Stimulated activated CD8-positive, alpha-beta memory T cell treated with anti-CD3 and anti-CD28 coated beads, Interleukin-4, amount 100 ng/mL, for 1 hour (primary cell): Measurements from ENCODE around the gene CACNA2D3.

Source experiments
- DNase-seq, 2 donors: peaks; one replicate each; pipeline ENCODE4 v3.0.0-alpha.2; 2020; ENCODE audit warnings: low read depth in 2 of 2, low spot score in 1 of 2

Gene CACNA2D3

GRCh38 chr3:54326951-54327350, 204.6 kb downstream of the CACNA2D3 start:
- DNase-seq: no peak

- DNase-seq: no peak
Observed at GRCh38 chr3:54331341-54331740, 209.0 kb downstream of the CACNA2D3 start.

GRCh38 chr3:54337846-54338245, 215.5 kb downstream of the CACNA2D3 start:
- DNase-seq: no peak

- DNase-seq: no peak
Observed at GRCh38 chr3:54339608-54340007, 217.3 kb downstream of the CACNA2D3 start.

DNA sequence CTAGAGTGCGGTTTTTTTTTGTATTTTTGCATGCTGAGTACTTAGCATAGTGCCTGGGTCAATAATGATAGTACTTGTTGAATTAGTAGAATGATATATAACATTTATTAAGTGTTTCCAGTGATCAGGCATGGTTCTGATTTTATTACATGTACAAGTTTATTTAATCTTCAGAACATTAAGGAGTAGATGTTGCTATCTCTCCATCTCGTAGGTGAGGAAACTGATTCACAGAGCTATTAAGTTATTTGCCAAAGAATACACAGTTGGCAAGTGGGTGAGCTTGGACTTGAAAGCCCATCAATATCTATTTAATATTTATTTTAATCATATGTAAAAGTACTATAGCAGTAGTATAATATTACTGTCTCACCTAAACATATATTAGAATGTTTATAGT, 219.5 kb downstream of the CACNA2D3 start:
- DNase-seq: no peak

DNA sequence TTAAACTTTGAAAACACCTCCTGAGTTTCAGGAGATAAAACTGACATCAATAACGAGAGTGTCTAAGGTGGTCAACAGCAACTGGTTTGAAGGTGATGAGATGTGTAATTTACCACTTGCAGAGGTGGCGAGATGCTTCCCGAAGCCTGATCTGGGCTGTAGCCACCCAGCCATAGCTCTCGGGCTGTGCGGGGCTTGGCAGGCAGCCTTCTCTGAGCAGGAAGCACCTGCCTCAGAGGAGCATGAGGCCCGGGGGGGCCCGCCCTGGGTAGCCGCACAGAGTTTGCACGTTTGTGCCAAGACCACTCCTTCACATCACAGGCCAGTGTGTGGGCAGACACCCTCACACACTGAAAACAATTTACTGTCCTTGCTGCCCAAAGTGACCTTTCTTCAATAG, 220.3 kb downstream of the CACNA2D3 start:
- DNase-seq: no peak

- no peak for DNase-seq
Observed at GRCh38 chr3:54343495-54343894, 221.1 kb downstream of the CACNA2D3 start.

GRCh38 chr3:54344601-54345231, 222.4 kb downstream of the CACNA2D3 start:
- no peak for DNase-seq

DNA sequence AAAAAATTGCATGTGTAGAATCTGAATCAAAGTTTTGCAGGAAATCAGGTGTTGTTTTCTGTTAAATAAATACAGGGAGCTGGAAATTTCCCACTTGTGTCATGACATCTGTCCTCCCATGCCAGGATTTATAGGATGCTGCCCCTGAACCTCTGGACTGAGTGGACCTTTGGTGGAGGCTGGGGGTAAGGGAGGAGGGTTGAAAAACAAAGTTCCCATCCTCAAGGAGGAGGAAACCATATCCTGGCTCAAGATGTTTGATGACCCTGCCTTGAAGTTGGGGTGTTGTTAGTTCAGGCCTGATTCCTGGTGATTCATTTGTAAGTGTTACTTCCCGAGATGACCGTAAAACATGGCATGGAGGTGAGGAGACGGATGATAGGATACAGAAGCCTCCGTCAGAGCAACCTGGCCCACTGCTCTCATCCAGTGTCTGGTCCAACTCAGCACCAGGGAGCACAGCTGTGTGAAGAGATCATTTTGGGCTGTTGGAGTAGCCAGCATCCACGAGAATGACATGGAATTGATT, 223.6 kb downstream of the CACNA2D3 start:
- DNase-seq: no peak

DNA sequence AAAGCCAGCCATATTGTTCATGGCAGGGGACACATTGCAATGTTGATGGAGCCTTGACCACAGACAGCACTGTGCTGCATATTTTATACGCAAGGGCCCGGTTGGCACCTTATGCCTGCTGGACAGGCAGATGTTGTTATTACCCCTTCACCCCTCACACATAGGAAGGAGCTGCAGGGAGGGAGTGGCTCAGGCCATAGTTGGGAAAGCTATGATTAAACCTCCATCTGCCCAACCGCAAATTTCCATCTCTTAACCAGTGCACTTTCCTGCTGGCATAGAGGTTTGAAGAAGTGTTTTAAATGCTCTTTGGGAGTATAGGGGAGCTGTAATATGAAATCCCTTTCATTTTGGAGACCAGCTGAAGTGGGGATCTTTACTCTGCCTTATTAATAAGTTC, 224.7 kb downstream of the CACNA2D3 start:
- no peak for DNase-seq

DNA sequence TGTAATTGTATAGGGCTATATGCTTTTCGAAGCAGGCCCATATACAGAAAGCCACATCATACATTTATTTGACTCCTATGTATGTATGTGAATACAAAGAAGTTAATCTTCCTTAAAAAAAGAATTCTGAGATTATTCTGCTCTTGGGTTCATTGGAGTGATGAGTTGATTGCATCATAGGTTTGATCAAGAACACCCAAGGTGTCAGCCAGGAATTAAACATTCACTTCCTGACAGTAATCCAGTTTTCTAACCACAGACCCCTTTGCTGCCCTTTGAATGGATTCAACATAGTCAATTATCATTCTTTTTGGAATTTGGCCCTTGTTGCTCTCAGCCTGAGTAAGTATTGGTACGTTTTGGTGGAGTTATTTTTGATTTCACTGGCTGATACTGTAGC, 225.6 kb downstream of the CACNA2D3 start:
- no peak for DNase-seq

- no peak for DNase-seq
Observed at GRCh38 chr3:54349231-54349652, 226.9 kb downstream of the CACNA2D3 start.

DNA sequence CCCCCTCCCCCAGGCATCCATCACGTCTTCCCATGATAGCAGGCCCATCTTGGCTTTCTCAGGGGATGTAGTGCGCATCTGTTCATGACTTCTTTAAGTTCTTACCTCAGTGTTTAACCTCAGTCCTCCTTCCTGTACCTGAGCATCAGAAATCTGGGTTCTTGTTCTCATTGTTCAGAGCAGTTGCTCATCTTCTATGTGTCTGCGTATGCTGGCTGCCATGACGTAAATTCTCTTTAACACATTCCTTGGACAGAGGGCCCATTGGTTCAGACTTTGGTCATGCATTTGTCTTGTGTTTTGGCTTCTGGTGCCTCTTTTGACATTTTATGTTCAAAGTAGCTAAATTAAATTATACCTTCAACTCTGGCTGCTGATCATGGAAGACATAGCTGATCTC, 227.3 kb downstream of the CACNA2D3 start:
- no peak for DNase-seq

- no peak for DNase-seq
Observed at GRCh38 chr3:54353546-54353945, 231.2 kb downstream of the CACNA2D3 start.

- DNase-seq: no peak
Observed at GRCh38 chr3:54353946-54354345, 231.6 kb downstream of the CACNA2D3 start.

- DNase-seq: no peak
Observed at GRCh38 chr3:54355800-54356199, 233.4 kb downstream of the CACNA2D3 start.

DNA sequence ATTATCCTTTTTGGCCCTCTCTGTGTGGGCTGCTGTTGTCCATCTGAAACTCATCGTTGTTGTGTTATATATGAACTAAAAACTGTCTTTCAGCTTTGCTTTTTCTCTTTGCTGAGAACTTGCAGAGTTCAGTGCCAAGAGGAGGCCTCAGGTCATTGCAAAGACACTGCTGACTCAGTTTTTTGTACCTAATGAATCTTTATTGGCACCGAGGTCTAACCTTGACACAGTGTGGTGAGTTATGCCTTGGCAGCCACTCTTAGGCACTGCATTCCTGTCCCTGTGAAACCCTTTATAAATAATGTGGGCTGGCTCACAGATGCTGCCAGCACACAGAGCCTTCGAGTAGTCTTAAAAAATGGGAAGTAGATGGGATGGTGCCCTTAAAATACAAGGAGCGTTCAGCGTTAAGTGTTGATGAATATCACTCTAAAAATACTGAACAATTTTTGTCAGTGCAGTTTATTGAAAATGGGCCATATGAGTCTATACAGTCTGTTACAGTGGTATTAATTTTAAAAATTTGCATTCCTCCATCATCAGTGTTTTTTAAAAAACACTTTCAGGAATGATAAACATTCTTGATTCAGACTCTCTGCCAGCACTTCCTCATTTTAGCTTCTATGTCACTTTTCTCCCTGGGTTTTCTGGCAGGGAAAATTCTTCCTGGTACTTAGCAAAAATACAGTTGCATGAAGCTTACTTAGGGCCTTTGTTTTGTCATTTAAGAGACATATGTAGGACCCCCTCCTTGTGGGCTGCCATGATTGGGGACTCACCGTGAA, 234.1 kb downstream of the CACNA2D3 start:
- DNase-seq: no peak

DNA sequence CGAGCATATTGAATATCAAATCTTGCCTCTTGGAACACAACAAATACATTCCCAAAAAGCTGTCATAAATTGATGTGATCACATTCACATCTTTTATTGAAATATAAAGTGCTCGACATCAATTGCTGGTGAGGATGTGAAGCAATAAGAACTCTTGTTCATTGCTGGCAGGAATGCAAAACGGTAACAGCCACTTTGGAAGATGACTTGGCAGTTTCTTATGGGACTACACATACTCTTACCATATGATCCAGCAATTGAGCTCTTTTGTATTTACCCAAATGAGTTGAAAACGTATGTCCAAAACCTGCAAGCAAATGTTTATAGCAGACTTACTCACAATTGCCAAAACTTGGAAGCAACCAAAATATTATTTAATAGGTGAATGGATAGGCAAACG, 234.9 kb downstream of the CACNA2D3 start:
- no peak for DNase-seq

GRCh38 chr3:54358316-54358715, 236.0 kb downstream of the CACNA2D3 start:
- DNase-seq: no peak

GRCh38 chr3:54358969-54359694, 236.8 kb downstream of the CACNA2D3 start:
- DNase-seq: no peak

GRCh38 chr3:54360320-54360719, 238.0 kb downstream of the CACNA2D3 start:
- DNase-seq: no peak

DNA sequence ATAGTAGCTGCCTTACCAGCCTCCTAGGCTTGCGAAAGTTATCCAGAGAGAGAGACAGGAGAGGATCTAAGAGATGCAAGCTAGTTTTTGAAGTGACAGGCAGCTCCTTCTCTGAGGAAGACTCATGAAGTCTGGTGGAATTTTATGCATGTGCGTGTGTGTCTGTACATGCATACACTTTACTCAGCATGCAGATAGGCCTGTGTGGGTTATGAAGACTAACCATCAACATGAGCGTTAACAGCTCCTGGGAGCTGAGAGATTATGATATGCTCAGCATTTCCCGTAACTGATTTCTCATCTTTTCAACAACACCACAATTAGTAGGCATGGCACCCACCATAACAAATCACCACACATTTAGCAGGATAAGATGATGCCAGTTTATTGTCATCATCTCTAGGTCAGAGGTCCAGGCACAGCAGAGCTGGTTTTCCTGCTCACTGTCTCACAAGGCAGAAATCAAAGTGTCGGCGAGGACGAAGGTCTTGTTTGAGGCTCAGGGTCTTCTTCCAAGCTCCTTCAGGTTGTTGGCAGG, 239.5 kb downstream of the CACNA2D3 start:
- DNase-seq: no peak
